Measurements from ENCODE around the gene SEC63.

SEC63 gene

GRCh38 chr6:107833136-107833535, 124.9 kb downstream of the SEC63 start:
- no peak for TF ChIP-seq CTCF (conservative IDR thresholded peaks at IDR 0.05; ENCODE audit: low read depth)
- CTCF ChIA-PET: no interaction called here
- H3K27ac ChIP-seq: no peak overlapping the region
- no peak for DNase-seq (ENCODE audit: low spot score)
- POLR2A ChIA-PET (ENCODE audit: low non-redundant PET): no interaction called here

GRCh38 chr6:107832151-107833056, 125.6 kb downstream of the SEC63 start:
- H3K27ac ChIP-seq: no peak overlapping the region
- TF ChIP-seq CTCF (conservative IDR thresholded peaks at IDR 0.05; ENCODE audit: low read depth): no peak
- ChIA-PET CTCF (no interaction called here), POLR2A (ENCODE audit: low non-redundant PET) (no interaction called here)
- no peak for DNase-seq (ENCODE audit: low spot score)

- TF ChIP-seq CTCF (conservative IDR thresholded peaks at IDR 0.05; ENCODE audit: low read depth): no peak
- DNase-seq (ENCODE audit: low spot score): no peak
- POLR2A ChIA-PET (ENCODE audit: low non-redundant PET): no interaction called here
- no peak overlapping the region for H3K27ac ChIP-seq
- CTCF ChIA-PET: interaction anchor here (0.5 kb wide), 1 partner anchor 696 kb away, joined by 6 read pairs; no protein-coding TSS in a partner anchor
Observed at GRCh38 chr6:107830060-107830459, 127.9 kb downstream of the SEC63 start.

GRCh38 chr6:107827541-107827940, 130.5 kb downstream of the SEC63 start:
- no peak for TF ChIP-seq CTCF (conservative IDR thresholded peaks at IDR 0.05; ENCODE audit: low read depth)
- ChIA-PET CTCF (interaction anchor here (0.5 to 1.3 kb wide), 3 partner anchors 19 to 40 kb away, joined by 3 to 5 read pairs (median 3); no protein-coding TSS in a partner anchor), POLR2A (ENCODE audit: low non-redundant PET) (no interaction called here)
- DNase-seq (ENCODE audit: low spot score): no peak
- H3K27ac ChIP-seq: no peak overlapping the region

GRCh38 chr6:107823047-107823557, 134.9 kb downstream of the SEC63 start:
- ChIA-PET CTCF (interaction anchor here (0.6 kb wide), 1 partner anchor 959 kb away, joined by 3 read pairs; no protein-coding TSS in a partner anchor), POLR2A (ENCODE audit: low non-redundant PET) (no interaction called here)
- TF ChIP-seq CTCF (conservative IDR thresholded peaks at IDR 0.05; ENCODE audit: low read depth): no peak
- DNase-seq (ENCODE audit: low spot score): no peak
- no peak overlapping the region for H3K27ac ChIP-seq

- no peak overlapping the region for H3K27ac ChIP-seq
- CTCF ChIA-PET: interaction anchor here (0.6 kb wide), 2 partner anchors 470 to 959 kb away, joined by 3 read pairs; no protein-coding TSS in a partner anchor
- POLR2A ChIA-PET (ENCODE audit: low non-redundant PET): no interaction called here
- no peak for TF ChIP-seq CTCF (conservative IDR thresholded peaks at IDR 0.05; ENCODE audit: low read depth)
- DNase-seq (ENCODE audit: low spot score): no peak
Observed at GRCh38 chr6:107822176-107823046, 135.6 kb downstream of the SEC63 start.
